GM12891 (cell line): Measurements from ENCODE around the gene CERS6.
"Not testable (repeated sequence)": the region's sequence is repeated elsewhere in the genome, so short reads cannot be mapped to it uniquely, and the experiment has no call there.

Source experiments
- DNase-seq: peaks from one replicate; pipeline ENCODE4 v3.0.0; 2011; ENCODE audit warnings: low spot score; ENCODE audit not compliant: insufficient read length
- FAIRE-seq: peaks from 2 replicates; lab custom pipeline; 2011; peaks lifted over from hg19 to GRCh38; lab: Jason Lieb, UNC
- PAX5 ChIP-seq: IDR thresholded peaks from 2 replicates; pipeline ENCODE4 v1.6.1; 2011; ENCODE audit warnings: low read length, moderate library complexity, mild to moderate bottlenecking; ENCODE audit not compliant: insufficient read depth, severe bottlenecking
- POLR2A ChIP-seq: IDR thresholded peaks from 2 replicates; pipeline ENCODE4 v1.6.1; 2011; ENCODE audit warnings: low read depth, low read length, control low read depth
- POLR2AphosphoS5 ChIP-seq: IDR thresholded peaks from 2 replicates; pipeline ENCODE4 v1.6.1; 2011; ENCODE audit warnings: low read depth, low read length, control low read depth
- POU2F2 ChIP-seq: IDR thresholded peaks from 2 replicates; pipeline ENCODE4 v1.6.1; 2011; ENCODE audit warnings: low read depth, mild to moderate bottlenecking, control low read depth, low read length, moderate library complexity
- SPI1 ChIP-seq: IDR thresholded peaks from 2 replicates; pipeline ENCODE4 v1.6.1; 2011; ENCODE audit warnings: low read depth, low read length, control low read depth
- TAF1 ChIP-seq: IDR thresholded peaks from 2 replicates; pipeline ENCODE4 v1.6.1; 2011; ENCODE audit warnings: low read depth, low read length, control low read depth

Gene CERS6

DNA sequence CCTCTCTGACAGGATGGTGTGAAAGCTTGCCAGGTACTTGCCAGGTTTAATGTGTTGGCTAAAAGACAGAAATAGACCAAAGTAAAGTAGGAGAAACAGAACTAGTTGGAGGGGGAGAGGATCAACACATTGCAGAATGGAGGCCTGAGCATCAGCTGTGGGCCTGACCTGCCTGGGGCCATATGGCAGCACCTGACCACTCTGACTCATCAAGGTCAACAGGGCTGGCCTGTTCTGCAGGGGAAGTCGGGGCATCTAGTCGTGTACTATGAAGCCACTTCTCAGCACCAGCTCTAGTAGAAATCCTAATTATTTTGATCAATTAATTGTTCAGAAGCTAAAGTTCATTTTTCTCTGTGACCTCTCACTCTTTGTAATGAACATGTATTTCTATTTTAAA lies 310.5 kb downstream of the CERS6 start:
- FAIRE-seq (no peak), DNase-seq (no peak)
- TF ChIP-seq POLR2AphosphoS5 (no peak), SPI1 (no peak), POLR2A (no peak), TAF1 (no peak), POU2F2 (no peak), PAX5 (no peak)

GRCh38 chr2:168767258-168767657 lies 311.2 kb downstream of the CERS6 start:
- DNase-seq (no peak), FAIRE-seq (no peak)
- TF ChIP-seq SPI1, result no peak
- TF ChIP-seq POLR2A, result no peak
- no peak for TF ChIP-seq TAF1
- no peak for TF ChIP-seq PAX5
- TF ChIP-seq POU2F2, result no peak
- TF ChIP-seq POLR2AphosphoS5, result no peak

GRCh38 chr2:168768357-168768756 lies 312.3 kb downstream of the CERS6 start:
- not testable (repeated sequence) for FAIRE-seq, DNase-seq

DNA sequence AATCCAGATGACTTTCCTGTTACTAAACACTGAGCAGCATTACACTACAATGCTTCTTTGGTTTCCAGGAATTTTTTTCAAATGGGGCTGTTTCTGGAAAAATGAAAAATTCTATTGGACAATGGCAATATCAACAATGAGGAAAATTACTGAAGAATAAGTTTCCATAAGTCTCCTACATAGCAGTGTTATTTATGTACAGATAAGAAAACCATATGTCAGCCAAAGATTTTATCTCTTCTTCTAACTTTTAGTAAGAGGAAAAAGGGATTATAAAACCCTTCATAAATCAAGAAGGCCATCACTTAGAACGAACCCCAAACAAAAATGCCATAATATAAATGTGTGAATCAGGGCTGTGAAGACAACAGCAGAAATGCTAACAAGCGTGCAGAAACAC lies 314.7 kb downstream of the CERS6 start:
- TF ChIP-seq PAX5, result no peak
- no peak for TF ChIP-seq POLR2AphosphoS5
- no peak for TF ChIP-seq SPI1
- no peak for TF ChIP-seq TAF1
- TF ChIP-seq POLR2A, result no peak
- no peak for TF ChIP-seq POU2F2
- FAIRE-seq, result no peak
- no peak for DNase-seq

GRCh38 chr2:168772704-168773103 lies 316.6 kb downstream of the CERS6 start:
- FAIRE-seq (no peak), DNase-seq (no peak)
- no peak for TF ChIP-seq POLR2A
- no peak for TF ChIP-seq SPI1
- no peak for TF ChIP-seq PAX5
- TF ChIP-seq TAF1, result no peak
- no peak for TF ChIP-seq POU2F2
- TF ChIP-seq POLR2AphosphoS5, result no peak

GRCh38 chr2:168773128-168773527 lies 317.1 kb downstream of the CERS6 start:
- no peak for DNase-seq
- no peak for FAIRE-seq

GRCh38 chr2:168773719-168774521 lies 317.8 kb downstream of the CERS6 start:
- DNase-seq (peak; percentile 17), FAIRE-seq (no peak)
- no peak for TF ChIP-seq POLR2A
- TF ChIP-seq POLR2AphosphoS5, result no peak
- TF ChIP-seq POU2F2, result no peak
- no peak for TF ChIP-seq PAX5
- TF ChIP-seq TAF1, result no peak
- TF ChIP-seq SPI1, result no peak

More at GRCh38 chr2:168773128-168773527, 317.1 kb downstream of the CERS6 start:
- no peak for TF ChIP-seq POLR2AphosphoS5
- TF ChIP-seq PAX5, result no peak

- no peak for FAIRE-seq
- TF ChIP-seq TAF1 (no peak), POLR2A (no peak), POU2F2 (no peak), POLR2AphosphoS5 (no peak), SPI1 (no peak), PAX5 (no peak)
- DNase-seq, result no peak
Measured at GRCh38 chr2:168775837-168776236, 319.8 kb downstream of the CERS6 start.

DNA sequence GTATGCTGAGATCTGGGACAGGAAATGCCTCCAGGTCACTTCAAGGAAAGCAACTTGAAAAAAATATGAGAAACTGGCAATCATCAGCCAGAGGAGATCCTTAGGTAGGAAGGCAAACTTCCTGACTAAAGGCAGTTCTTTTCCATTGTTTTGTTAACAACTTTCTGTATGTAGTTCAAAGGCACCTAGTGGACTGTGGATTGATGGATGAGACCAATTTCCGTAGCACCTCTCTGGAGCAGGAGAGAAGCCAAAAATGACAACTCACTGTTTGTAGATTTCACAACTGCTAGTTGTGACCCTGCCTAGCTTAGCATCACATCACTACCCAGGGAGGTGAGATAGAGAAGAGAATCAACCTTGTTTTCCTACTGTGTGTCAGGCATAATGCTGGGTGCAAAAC lies 324.6 kb downstream of the CERS6 start:
- TF ChIP-seq POU2F2 (no peak), POLR2AphosphoS5 (no peak), PAX5 (no peak), TAF1 (no peak), POLR2A (no peak), SPI1 (no peak)
- FAIRE-seq (no peak), DNase-seq (no peak)

- FAIRE-seq (no peak), DNase-seq (no peak)
- TF ChIP-seq POLR2A (no peak), POU2F2 (no peak)
Measured at GRCh38 chr2:168781191-168781817, 325.2 kb downstream of the CERS6 start.
